ENCODE data around the gene DEPDC1B. TPM values are rescaled to one million over a fixed set of nuclear protein-coding genes. Genes with fewer than 3 reads are reported as not detected.

The DEPDC1B gene
- total RNA-seq, 1 experiment from 2014 or later: 22.2 TPM

- H3K27me3 ChIP-seq (ENCODE audit: control insufficient read depth, insufficient read depth, low read length): no peaks in the 10 kb centered on the region
- DNase-seq (ENCODE audit: low read depth, low spot score): no peak
- intact Hi-C loops (cut with micrococcal nuclease; ENCODE audit: unreplicated experiment): no loop called here
- no peaks in the 10 kb centered on the region for H3K9me3 ChIP-seq (ENCODE audit: control insufficient read depth, insufficient read depth, low read depth, low read length)
- H3K4me3 ChIP-seq (ENCODE audit: low read depth in 2 of 2, low read length in 2 of 2): no peak overlapping the region
- in situ Hi-C loops (cut with HindIII; ENCODE audit: low pct_unique_long_range_greater_than_20kb, low sequenced_read_pairs): no loop called here
- no TSS peak for BruUV-seq (replicated peaks)
- TF ChIP-seq CTCF (IDR thresholded peaks at IDR 0.05): no peak
- no peak for TF ChIP-seq REST (IDR thresholded peaks at IDR 0.05; ENCODE audit: insufficient read depth in 1 of 2, low read depth in 2 of 2, low read length in 1 of 2)
- TF ChIP-seq SIN3A (IDR thresholded peaks at IDR 0.05; ENCODE audit: borderline replicate concordance, insufficient read depth, low read depth, low read length): no peak
- TF ChIP-seq TCF7L2 (IDR thresholded peaks at IDR 0.05; ENCODE audit: low read depth, low read length): no peak
- no peak for TF ChIP-seq POLR2AphosphoS5 (IDR thresholded peaks at IDR 0.05; ENCODE audit: low read depth, low read length)
- peaks cover 9% of the 10 kb centered on the region for H3K4me1 ChIP-seq (ENCODE audit: control insufficient read depth, insufficient read depth, low read length)
- H3K36me3 ChIP-seq (ENCODE audit: control insufficient read depth, insufficient read depth, low read length): no peaks in the 10 kb centered on the region
- CTCF ChIA-PET: no interaction called here
- POLR2A ChIA-PET: no interaction called here
- ATAC-seq: no peak
- no peak overlapping the region for H3K27ac ChIP-seq (ENCODE audit: low read length)
Measured at GRCh38 chr5:60705144-60705543, 5.2 kb upstream of the DEPDC1B start.

GRCh38 chr5:60703944-60704343, 4.0 kb upstream of the DEPDC1B start:
- Histone ChIP-seq H3K9me3 (ENCODE audit: control insufficient read depth, insufficient read depth, low read depth, low read length) (no peaks in the 10 kb centered on the region), H3K4me1 (ENCODE audit: control insufficient read depth, insufficient read depth, low read length) (peaks cover 12% of the 10 kb centered on the region), H3K27me3 (ENCODE audit: control insufficient read depth, insufficient read depth, low read length) (no peaks in the 10 kb centered on the region), H3K36me3 (ENCODE audit: control insufficient read depth, insufficient read depth, low read length) (peaks cover 2% of the 10 kb centered on the region; the same call in 1 of the 2 replicates), H3K27ac (ENCODE audit: low read length) (no peak overlapping the region), H3K4me3 (ENCODE audit: low read depth in 2 of 2, low read length in 2 of 2) (no peak overlapping the region)
- in situ Hi-C loops (cut with HindIII; ENCODE audit: low pct_unique_long_range_greater_than_20kb, low sequenced_read_pairs): no loop called here
- no peak for ATAC-seq
- TF ChIP-seq TCF7L2 (IDR thresholded peaks at IDR 0.05; ENCODE audit: low read depth, low read length): no peak
- TF ChIP-seq SIN3A (IDR thresholded peaks at IDR 0.05; ENCODE audit: borderline replicate concordance, insufficient read depth, low read depth, low read length): no peak
- TF ChIP-seq REST (IDR thresholded peaks at IDR 0.05; ENCODE audit: insufficient read depth in 1 of 2, low read depth in 2 of 2, low read length in 1 of 2): no peak
- TF ChIP-seq POLR2AphosphoS5 (IDR thresholded peaks at IDR 0.05; ENCODE audit: low read depth, low read length): no peak
- no peak for TF ChIP-seq CTCF (IDR thresholded peaks at IDR 0.05)
- intact Hi-C loops (cut with micrococcal nuclease; ENCODE audit: unreplicated experiment): no loop called here
- BruUV-seq (replicated peaks): no TSS peak
- DNase-seq (ENCODE audit: low read depth, low spot score): no peak
- POLR2A ChIA-PET: no interaction called here
- CTCF ChIA-PET: no interaction called here
